HS-5 (cell line): Measurements from ENCODE around the gene ERC1.

Source experiments
- DNase-seq: peaks from one replicate; pipeline ENCODE4 v3.0.0-alpha.2; 2012; ENCODE audit warnings: low read depth

Gene ERC1

GRCh38 chr12:990661-991349, at the start of gene ERC1:
Gene ERC1, plus strand, starts transcription at chr12:991223. Its CDS starts 36,681 bp downstream, at chr12:1027904.
- peak; percentile 58 for DNase-seq

DNA sequence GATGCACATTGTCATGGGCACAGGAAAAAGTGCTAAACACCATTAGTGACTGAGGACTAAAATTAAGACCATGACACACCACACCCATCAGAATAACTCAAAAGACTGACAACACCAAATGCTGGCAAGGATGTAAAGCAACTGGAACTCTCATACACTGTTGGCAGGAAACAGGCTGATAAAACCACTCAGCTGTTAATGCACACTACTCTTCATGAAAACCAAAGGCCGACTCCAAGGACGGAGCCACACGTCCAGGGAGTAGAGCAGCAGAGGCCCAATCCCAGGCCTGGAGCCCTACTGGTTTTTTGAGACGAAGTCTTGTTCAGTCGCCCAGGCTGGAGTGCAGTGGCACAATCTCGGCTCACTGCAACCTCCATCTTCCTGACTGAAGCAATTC, 48.0 kb upstream of the ERC1 start:
- DNase-seq, result no peak

DNA sequence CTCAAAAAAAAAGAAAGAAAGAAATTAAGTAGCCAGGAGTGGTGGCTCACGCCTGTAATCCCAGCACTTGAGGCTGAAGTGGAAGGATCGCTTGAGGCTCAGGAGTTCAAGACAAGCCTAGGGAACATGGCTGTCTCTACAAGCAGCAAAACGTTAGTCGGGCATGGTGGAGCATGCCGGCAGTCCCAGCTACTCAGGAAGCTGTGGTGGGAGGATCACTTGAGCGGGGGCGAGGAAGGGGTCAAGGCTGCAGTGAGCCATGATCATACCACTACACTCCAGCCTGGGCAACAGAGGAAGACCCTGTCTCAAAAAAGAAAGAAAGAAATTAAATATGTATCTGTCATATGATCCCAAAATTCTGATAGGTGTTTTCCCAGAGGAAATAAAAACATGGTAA, 46.8 kb upstream of the ERC1 start:
- no peak for DNase-seq

DNA sequence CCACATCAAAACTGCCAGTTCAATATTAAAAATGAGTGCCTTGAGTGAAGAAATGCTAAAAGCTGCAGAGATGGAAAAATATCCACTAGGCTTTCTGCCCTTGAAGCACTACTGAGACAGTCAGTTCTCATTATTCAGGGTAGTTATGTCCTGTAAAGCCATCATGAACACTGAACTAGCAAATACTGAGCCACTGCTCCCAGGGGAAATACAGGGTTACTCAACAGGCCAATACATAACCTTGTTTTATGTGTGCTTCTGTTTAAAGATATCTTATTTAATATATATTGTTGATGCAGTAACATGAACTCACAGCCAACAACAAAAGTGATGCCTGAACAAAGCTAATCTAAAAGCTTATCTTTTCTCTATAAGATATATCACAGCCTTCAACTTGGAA, 44.8 kb upstream of the ERC1 start:
- no peak for DNase-seq

GRCh38 chr12:946631-947030, 44.4 kb upstream of the ERC1 start:
- no peak for DNase-seq

DNA sequence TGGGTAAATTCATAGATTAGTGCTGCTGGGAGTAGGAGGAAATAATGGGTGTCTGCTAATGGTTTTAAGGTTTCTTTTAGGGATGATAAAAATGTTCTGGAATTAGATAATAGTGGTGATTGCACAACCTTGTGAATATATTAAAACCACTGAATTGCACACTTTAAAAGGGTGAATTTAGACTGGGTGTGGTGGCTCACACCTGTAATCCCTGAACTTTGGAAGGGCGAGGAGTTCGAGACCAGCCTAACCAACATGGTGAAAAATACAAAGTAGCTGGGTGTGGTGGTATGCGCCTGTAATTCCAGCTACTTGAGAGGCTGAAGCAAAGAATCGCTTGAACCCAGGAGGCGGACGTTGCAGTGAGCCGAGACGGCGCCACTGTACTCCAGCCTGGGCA, 42.8 kb upstream of the ERC1 start:
- DNase-seq, result no peak

- peak; percentile 95 for DNase-seq
Observed at GRCh38 chr12:949453-950191, 41.4 kb upstream of the ERC1 start, which contains the start of gene RAD52. Gene RAD52, minus strand, starts transcription at chr12:949694. Its CDS starts 16,636 bp downstream, at chr12:933058.

DNA sequence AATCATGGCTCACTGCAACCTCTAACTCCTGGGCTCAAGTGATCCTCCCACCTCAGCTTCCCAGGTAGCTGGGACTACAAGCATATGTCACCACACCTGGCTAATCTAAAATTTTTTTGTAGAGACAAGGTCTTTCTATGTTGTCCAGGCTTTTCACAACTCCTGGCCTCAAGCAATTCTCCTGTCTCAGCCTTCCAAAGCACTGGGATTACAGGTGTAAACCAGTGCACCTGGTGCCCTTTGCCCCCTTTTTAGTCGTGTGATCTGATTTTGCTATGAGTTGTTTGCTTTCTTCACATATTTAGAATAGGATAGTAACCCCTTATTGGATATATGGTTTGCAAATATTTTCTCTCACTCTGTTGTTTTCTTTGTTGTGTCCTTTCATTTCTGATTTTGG, 39.8 kb upstream of the ERC1 start:
- DNase-seq, result no peak

DNA sequence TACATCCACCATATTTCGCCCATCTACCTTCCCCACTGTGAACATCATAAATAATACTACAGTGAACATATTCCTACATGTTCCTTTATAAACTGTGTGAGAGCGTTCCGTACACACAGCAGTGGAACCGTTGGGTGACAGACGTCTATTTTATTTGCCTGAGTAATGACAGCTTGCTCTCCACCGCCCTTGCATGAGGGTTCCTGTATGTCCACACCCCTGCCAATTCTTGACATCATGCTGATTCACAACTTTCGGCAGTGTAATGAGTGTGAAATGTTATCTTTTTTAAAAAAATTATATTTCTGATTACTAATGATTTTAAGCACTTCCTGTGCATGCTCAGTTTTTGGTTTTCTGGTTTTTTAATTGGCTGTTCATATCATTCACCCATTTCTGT, 37.2 kb upstream of the ERC1 start:
- DNase-seq, result peak; percentile 64

GRCh38 chr12:954741-955140, 36.3 kb upstream of the ERC1 start:
- no peak for DNase-seq

DNA sequence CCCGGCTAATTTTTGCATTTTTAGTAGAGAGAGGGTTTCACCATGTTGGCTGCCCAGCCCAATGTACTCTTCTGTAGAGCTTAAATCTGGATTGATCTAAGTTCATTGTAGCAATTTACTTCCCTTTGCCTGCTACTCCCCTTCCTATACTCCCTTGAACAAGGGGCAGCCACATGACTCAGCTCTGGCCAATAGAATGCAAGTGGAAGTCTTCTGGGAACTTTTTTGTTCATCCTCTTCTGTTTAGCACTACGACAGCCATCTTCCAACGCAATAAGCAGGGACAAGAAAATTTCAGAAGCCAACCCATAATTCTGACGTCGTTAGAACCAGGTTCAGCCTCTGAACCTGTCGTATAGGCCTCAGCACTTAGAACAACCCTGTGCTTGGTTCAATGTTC, 35.1 kb upstream of the ERC1 start:
- no peak for DNase-seq

DNA sequence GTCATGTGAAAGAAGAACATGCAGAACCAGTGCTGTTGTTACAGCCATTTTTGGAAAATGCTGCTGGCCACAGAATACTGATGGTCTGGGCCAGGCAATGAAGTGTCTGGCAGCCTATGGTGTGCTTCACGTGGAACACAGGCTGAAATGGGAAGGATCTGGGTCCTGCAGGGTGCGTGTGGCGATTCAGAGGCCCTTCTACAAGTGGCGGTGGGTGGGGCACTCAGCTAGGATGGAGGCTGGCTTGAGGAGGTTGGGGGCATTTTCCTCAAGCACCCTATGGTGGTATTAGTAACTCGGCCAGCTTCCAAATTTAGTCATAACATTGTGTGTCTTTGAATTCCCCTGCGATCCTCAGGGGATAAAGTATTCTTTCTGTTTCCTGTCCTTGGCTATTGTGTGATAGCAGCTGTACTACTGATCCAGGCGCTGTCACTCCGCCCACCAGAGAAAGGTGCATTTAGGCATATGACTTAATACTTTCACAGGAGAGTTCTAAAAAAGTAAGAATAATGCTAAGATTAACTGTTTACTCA, 32.4 kb upstream of the ERC1 start:
- DNase-seq, result no peak

DNA sequence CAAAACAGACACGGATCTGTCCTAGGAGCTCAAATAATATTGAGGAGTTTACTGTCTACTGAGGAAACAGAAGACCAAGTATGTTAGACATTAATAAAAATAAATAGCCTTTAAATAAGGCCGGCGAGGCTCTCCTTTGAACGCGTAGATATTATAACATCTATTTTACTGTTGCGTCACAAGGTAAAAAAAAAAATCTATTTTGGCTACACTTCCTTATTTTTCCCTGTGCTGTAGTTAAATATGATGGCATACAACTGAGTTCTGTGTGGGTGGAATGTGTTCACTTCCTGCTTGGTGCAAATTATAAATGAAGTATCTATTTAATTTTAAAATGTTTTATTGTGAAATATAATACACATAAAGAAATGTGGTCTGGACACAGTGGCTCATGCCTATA, 24.3 kb upstream of the ERC1 start:
- DNase-seq, result no peak

DNA sequence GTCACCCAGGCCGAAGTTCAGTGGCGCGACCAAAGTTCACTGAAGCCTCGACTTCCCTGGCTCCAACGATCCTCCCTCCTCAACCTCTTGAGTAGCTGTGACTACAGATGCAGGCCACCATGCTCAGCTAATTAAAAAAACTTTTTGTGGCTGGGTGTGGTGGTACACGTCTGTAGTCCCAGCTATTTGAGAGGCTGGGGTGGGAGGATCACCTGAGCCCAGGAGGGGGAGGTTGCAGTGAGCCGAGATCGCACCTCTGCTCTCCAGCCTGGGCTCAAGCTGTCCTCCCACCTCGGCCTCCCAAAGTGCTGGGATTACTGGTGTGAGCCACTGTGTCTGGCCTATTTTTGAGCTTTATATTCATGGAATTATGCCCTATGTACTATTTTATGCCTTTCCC, 23.4 kb upstream of the ERC1 start:
- no peak for DNase-seq

GRCh38 chr12:968545-968944, 22.5 kb upstream of the ERC1 start:
- no peak for DNase-seq

DNA sequence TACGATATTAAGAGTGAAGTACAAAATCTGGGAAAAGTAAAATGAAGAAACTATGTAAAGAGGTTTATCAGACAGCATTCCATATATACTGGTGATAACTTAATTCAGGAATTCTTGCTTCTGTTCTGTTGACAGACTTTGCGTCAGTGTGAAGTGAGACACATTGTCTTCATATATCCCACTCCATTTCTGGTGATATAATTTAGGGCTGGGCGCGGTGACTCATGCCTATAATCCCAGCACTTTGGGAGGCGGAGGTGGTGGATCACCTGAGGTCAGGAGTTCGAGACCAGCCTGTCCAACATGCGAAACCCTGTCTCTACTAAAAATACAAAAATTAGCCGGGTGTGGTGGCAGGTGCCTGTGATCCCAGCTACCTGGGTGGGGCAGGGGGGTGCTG, 21.2 kb upstream of the ERC1 start:
- DNase-seq, result no peak

- no peak for DNase-seq
Observed at GRCh38 chr12:971991-972390, 19.0 kb upstream of the ERC1 start.

DNA sequence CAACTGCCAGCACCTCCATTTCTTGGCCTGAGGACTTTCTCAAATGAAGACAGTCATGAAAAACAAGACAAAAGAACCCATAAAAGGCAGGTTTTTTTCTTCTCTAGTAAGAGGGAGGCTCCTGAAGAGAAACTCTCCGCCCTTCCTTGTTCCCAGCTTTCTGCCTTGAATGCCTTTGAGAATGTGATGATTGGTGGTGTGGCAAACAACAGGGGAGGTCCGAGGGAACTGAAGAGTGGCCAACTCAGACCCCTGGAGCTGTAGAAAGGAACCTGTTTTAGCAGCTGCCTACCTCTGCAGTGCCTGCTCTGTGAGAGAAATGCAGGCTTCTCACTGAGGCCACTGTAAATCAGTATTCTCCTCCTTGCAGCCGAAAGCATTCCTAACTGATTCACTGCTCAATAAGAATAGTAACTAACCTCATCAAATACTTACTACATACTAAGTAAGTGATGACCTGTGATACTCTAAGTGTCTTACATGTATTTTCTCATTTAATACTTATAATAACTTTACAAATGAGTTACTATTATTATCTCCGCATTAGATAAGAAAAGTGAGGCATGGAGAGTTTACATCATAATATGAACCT, 16.7 kb upstream of the ERC1 start:
- DNase-seq, result no peak

- no peak for DNase-seq
Observed at GRCh38 chr12:976644-977043, 14.4 kb upstream of the ERC1 start.

DNA sequence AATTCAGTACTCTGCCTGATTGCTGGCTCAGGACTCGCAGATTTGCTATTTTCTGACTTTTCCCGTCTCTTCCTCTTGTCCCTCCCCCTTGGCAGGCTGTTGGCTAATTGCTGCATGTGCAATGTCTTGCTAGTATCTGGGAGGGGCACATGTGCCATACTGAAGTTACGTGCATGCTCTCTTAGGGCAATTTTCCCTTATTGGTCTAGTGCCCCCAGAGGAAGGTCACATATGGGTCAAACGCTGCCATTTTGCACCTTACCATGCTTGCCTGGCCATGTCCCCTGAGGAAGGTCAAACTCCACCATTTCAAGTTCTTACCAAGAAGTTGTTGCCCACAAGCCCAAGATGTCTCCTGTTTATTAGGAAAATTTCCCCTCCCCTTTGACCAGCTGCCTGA, 13.9 kb upstream of the ERC1 start:
- no peak for DNase-seq

- no peak for DNase-seq
Observed at GRCh38 chr12:979349-979748, 11.7 kb upstream of the ERC1 start.

- DNase-seq, result no peak
Observed at GRCh38 chr12:981176-981828, 9.7 kb upstream of the ERC1 start.

DNA sequence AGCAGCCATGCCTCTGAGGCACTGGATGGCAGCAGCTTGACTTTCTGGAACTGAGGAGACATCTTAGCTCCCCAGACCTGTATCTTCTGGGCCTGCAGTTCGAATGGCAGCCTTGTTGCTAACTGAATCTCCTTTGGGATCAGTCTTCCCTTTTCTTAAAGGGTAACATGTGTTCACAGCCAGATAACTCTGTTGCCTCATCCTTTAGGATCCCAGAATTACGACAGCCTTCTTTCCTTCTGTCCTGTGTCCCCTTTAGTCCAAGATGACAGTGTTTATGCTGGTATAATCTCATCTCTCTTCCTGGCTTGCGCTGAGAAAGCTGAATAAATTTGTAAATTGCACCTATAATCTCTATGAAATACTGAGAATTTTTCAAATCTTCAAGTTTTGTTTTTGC, 9.1 kb upstream of the ERC1 start:
- no peak for DNase-seq
